GM13976 (cell line): ENCODE measurements around the gene DMBT1.

Experiments used
- DNase-seq: peaks from one replicate; pipeline ENCODE4 v3.0.0; 2012; ENCODE audit warnings: low spot score
- CTCF ChIP-seq: IDR thresholded peaks from 2 replicates; pipeline ENCODE4 v1.5.1; 2012; ENCODE audit warnings: borderline replicate concordance, mild to moderate bottlenecking; ENCODE audit not compliant: insufficient read depth; ENCODE audit errors: extremely low read depth, missing control alignments, control extremely low read depth
- in situ Hi-C: fragments of 300-500 bp; cut with MboI; formaldehyde crosslinking; loops from one replicate; pipeline ENCODE4 v1.12.0; 2022; ENCODE audit warnings: low sequenced_read_pairs, mixed read lengths, inconsistent platforms; ENCODE audit not compliant: unreplicated experiment

Gene DMBT1

DNA sequence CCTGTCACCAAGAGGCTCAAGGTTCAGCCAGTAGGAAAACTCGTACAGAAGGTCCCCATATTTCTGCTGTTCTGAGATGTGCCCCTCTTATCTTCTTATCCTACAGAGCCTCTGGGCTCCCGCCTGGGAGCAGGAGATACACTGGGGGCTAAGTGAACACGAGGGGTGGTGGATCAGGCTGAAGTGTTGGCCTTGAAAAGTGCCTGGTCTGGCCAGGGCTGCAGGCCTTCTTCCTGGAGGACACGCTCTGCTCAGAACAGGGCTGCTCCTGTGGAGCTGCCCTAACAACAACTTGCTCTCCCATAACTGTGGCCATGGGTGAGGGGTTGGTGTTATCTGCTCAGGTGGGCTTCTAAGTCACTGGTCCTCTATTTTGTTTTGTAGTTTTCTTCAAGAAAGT, 105.4 kb downstream of the DMBT1 start:
- in situ Hi-C loops: no loop called here
- TF ChIP-seq CTCF: no peak
- DNase-seq: no peak

DNA sequence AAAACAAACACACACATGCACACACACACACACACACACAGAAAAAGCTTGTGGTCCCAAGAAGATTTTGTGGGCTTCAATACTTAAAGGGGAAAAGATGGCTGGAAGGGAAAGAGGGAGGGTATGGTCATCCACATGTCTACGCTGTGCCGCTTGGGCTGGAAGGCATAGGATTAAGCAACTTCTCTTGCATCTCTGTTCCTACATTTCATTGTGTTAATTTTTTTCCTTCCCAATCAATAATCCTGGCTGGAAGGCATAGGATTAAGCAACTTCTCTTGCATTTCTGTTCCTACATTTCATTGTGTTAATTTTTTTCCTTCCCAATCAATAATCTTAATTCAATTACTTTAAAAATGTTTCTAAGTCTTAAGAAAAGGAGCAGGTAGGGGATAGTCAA, 108.5 kb downstream of the DMBT1 start:
- no peak for TF ChIP-seq CTCF
- no peak for DNase-seq
- in situ Hi-C loops: no loop called here

DNA sequence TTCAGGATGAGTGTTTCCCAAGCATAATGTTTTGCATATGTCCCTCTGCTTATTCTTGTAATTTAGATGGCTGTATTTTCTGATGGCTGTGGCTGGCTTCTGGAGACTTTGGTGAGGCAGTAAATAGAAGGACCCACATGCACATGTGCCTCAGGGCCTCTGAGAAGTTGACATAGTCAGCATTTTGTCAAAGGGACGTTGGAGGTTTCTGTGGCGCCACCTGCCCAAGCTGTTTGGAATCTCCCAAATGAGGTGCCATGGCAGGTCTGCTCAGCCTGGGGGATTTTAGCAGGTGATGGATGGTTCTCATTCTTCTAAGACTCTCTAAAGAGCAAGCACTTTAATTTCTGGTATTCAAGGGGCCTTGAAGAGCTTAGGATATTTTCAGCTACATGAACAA, 109.3 kb downstream of the DMBT1 start:
- no peak for DNase-seq
- no peak for TF ChIP-seq CTCF
- in situ Hi-C loops: no loop called here

DNA sequence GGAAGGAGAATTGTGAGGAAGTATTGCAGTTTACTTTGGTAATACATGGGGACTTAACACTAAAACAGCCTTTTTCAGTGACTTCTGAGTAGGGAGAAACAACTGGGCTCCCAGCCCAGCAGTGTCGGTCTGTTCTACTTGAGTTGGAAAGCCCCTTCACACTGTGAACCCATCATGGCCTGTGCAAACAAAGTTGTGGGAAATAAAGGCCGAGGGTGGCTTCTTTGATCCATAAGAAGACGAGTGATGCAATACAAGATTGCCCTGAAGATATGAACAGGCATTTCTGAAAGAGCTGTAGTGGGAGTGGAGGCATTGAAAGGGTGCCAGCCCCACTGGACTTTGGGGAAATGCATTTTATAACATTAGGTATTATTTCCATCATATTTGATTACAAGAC, 110.8 kb downstream of the DMBT1 start:
- no peak for TF ChIP-seq CTCF
- in situ Hi-C loops: no loop called here
- DNase-seq: no peak

DNA sequence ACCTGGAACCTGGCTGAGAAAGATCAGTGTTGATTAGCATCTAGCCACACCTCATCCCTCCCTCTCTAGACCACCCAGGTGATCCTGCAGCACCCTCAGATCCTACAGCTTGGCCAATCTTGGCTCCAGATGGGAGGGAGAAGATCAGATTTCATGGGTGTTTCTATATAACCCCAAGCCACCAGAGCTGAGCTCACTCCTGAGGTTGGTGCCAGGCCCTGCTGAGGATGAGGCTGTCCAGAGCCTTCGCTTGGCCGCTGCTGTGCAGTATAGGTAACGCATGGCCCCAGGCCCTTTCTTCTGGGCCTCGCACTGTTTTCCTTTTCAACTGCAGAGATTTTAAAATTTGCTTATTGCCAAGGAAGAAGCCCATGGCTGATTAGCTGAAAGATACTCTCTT, 112.1 kb downstream of the DMBT1 start:
- no peak for DNase-seq
- no peak for TF ChIP-seq CTCF
- in situ Hi-C loops: no loop called here

GRCh38 chr10:122673269-122673668, 112.7 kb downstream of the DMBT1 start:
- in situ Hi-C loops: no loop called here
- DNase-seq: no peak
- no peak for TF ChIP-seq CTCF

- in situ Hi-C loops: no loop called here
- no peak for DNase-seq
- TF ChIP-seq CTCF: no peak
Measured at GRCh38 chr10:122673731-122674130, 113.2 kb downstream of the DMBT1 start.
